Measurements from ENCODE around the gene PCDHGA5.
"Not testable (repeated sequence)": the region's sequence is repeated elsewhere in the genome, so short reads cannot be mapped to it uniquely, and the experiment has no call there.

Gene PCDHGA5

DNA sequence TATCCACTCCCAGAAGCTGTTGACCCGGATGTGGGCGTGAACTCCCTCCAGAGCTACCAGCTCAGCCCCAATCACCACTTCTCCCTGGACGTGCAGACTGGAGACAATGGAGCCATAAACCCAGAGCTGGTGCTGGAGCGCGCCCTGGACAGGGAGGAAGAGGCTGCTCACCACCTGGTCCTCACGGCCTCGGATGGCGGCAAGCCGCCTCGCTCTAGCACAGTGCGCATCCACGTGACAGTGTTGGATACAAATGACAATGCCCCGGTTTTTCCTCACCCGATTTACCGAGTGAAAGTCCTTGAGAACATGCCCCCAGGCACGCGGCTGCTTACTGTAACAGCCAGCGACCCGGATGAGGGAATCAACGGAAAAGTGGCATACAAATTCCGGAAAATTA, 29.3 kb downstream of the PCDHGA5 start:
- H3K36me3 ChIP-seq (ENCODE audit: insufficient read depth, low read length), result peaks cover 5% of the 10 kb centered on the region
- H3K4me2 ChIP-seq (ENCODE audit: low read length), result no peak overlapping the region
- no peak overlapping the region for H3K9ac ChIP-seq (ENCODE audit: low read depth, low read length)
- no peak overlapping the region for H3K4me3 ChIP-seq (ENCODE audit: low read length)
- H3K27me3 ChIP-seq (ENCODE audit: control insufficient read depth, insufficient read depth, low read length), result no peaks in the 10 kb centered on the region
- no peaks in the 10 kb centered on the region for H3K4me1 ChIP-seq (ENCODE audit: control insufficient read depth, insufficient read depth, low read length)
- peaks cover 39% of the 10 kb centered on the region for H3K9me3 ChIP-seq (replicated peaks; ENCODE audit: low read length)

DNA sequence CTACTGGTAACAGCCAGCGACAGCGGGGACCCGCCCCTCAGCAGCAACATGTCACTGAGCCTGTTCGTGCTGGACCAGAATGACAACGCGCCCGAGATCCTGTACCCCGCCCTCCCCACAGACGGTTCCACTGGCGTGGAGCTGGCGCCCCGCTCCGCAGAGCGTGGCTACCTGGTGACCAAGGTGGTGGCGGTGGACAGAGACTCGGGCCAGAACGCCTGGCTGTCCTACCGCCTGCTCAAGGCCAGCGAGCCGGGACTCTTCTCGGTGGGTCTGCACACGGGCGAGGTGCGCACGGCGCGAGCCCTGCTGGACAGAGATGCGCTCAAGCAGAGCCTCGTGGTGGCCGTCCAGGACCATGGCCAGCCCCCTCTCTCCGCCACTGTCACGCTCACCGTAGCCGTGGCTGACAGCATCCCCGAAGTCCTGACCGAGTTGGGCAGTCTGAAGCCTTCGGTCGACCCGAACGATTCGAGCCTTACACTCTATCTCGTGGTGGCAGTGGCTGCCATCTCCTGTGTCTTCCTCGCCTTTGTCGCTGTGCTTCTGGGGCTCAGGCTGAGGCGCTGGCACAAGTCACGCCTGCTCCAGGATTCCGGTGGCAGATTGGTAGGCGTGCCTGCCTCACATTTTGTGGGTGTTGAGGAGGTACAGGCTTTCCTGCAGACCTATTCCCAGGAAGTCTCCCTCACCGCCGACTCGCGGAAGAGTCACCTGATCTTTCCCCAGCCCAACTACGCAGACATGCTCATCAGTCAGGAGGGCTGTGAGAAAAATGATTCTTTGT, 30.6 kb downstream of the PCDHGA5 start:
- H3K27me3 ChIP-seq (ENCODE audit: control insufficient read depth, insufficient read depth, low read length); H3K36me3 ChIP-seq (ENCODE audit: insufficient read depth, low read length); H3K4me2 ChIP-seq (ENCODE audit: low read length); H3K4me1 ChIP-seq (ENCODE audit: control insufficient read depth, insufficient read depth, low read length); H3K9ac ChIP-seq (ENCODE audit: low read depth, low read length); H3K4me3 ChIP-seq (ENCODE audit: low read length): not testable (repeated sequence)
- peaks cover 38% of the 10 kb centered on the region for H3K9me3 ChIP-seq (replicated peaks; ENCODE audit: low read length)

DNA sequence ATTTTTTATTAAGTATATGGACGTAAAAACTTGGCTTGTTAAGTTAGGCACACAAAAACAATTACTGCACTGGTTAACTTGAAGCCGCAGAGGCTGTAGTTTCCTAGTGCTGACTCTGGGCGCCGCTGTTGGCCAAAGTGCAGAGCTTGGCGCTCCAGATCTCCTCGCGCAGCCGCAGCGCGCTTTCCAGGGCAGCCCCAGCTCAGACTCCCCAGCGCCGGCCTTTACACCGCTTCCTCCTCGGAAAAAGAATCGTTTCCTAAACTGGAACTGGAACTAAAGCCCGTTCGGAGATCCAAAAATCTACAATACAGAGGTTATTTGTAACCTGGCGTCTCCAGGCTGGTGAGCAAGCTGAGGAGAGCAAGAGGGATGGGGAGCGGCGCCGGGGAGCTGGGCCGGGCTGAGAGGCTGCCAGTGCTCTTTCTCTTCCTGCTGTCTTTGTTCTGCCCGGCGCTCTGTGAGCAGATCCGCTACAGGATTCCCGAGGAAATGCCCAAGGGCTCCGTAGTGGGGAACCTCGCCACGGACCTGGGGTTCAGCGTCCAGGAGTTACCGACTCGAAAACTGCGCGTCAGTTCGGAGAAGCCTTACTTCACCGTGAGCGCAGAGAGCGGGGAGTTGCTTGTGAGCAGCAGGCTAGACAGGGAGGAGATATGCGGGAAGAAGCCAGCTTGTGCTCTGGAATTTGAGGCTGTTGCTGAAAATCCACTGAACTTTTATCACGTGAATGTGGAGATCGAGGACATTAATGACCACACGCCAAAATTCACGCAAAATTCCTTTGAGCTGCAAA, 34.0 kb downstream of the PCDHGA5 start, which contains the start of gene PCDHGB5:
Gene PCDHGB5, plus strand, starts transcription at position 192 of the 796 bp plus-strand sequence. Its CDS starts 181 bp downstream, at position 373.
- Histone ChIP-seq H3K4me2 (ENCODE audit: low read length) (peak within 1 kb of the TSS; percentile 74), H3K9ac (ENCODE audit: low read depth, low read length) (peak within 1 kb of the TSS; percentile 62), H3K4me3 (ENCODE audit: low read length) (peak within 1 kb of the TSS; percentile 72), H3K9me3 (replicated peaks; ENCODE audit: low read length) (peaks cover 43% of the 10 kb centered on the region)
- H3K36me3 ChIP-seq (ENCODE audit: insufficient read depth, low read length); H3K4me1 ChIP-seq (ENCODE audit: control insufficient read depth, insufficient read depth, low read length); H3K27me3 ChIP-seq (ENCODE audit: control insufficient read depth, insufficient read depth, low read length): not testable (repeated sequence)

DNA sequence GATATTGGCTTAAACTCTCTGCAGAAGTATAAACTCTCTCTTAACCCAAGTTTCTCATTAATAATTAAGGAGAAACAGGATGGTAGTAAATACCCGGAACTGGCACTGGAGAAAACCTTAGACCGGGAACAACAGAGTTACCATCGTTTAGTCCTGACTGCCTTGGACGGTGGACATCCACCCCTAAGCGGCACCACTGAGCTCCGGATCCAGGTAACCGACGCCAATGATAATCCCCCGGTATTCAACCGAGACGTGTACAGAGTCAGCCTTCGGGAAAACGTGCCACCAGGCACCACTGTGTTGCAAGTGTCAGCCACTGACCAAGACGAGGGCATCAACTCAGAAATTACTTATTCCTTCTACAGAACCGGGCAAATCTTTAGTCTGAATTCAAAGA, 34.6 kb downstream of the PCDHGA5 start:
- Histone ChIP-seq H3K4me3 (ENCODE audit: low read length) (peak overlapping the region; percentile 26), H3K9me3 (replicated peaks; ENCODE audit: low read length) (peaks cover 44% of the 10 kb centered on the region), H3K4me1 (ENCODE audit: control insufficient read depth, insufficient read depth, low read length) (no peaks in the 10 kb centered on the region)

DNA sequence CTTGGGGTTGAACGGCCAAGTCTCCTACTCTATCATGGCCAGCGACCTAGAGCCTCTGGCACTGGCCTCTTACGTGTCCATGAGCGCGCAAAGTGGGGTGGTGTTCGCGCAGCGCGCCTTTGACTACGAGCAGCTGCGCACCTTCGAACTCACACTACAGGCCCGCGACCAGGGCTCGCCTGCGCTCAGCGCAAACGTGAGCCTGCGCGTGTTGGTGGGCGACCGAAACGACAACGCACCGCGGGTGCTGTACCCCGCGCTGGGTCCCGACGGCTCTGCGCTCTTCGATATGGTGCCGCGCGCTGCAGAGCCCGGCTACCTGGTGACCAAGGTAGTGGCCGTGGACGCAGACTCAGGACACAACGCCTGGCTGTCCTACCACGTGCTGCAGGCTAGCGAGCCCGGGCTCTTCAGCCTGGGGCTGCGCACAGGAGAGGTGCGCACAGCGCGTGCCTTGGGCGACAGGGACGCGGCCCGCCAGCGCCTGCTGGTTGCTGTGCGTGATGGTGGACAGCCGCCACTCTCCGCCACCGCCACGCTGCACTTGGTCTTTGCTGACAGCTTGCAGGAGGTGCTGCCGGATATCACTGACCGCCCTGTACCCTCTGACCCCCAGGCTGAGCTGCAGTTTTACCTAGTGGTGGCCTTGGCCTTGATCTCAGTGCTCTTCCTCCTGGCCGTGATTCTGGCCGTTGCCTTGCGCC, 35.7 kb downstream of the PCDHGA5 start:
- Histone ChIP-seq H3K9me3 (replicated peaks; ENCODE audit: low read length) (peaks cover 47% of the 10 kb centered on the region), H3K4me2 (ENCODE audit: low read length) (peak overlapping the region; percentile 15), H3K4me3 (ENCODE audit: low read length) (peak overlapping the region; percentile 56), H3K36me3 (ENCODE audit: insufficient read depth, low read length) (peaks cover 5% of the 10 kb centered on the region), H3K4me1 (ENCODE audit: control insufficient read depth, insufficient read depth, low read length) (no peaks in the 10 kb centered on the region), H3K27me3 (ENCODE audit: control insufficient read depth, insufficient read depth, low read length) (no peaks in the 10 kb centered on the region), H3K9ac (ENCODE audit: low read depth, low read length) (no peak overlapping the region)

More for the DNA sequence above, 34.6 kb downstream of the PCDHGA5 start:
- Histone ChIP-seq H3K9ac (ENCODE audit: low read depth, low read length) (no peak overlapping the region), H3K27me3 (ENCODE audit: control insufficient read depth, insufficient read depth, low read length) (no peaks in the 10 kb centered on the region), H3K4me2 (ENCODE audit: low read length) (peak overlapping the region; percentile 42), H3K36me3 (ENCODE audit: insufficient read depth, low read length) (peaks cover 5% of the 10 kb centered on the region)

DNA sequence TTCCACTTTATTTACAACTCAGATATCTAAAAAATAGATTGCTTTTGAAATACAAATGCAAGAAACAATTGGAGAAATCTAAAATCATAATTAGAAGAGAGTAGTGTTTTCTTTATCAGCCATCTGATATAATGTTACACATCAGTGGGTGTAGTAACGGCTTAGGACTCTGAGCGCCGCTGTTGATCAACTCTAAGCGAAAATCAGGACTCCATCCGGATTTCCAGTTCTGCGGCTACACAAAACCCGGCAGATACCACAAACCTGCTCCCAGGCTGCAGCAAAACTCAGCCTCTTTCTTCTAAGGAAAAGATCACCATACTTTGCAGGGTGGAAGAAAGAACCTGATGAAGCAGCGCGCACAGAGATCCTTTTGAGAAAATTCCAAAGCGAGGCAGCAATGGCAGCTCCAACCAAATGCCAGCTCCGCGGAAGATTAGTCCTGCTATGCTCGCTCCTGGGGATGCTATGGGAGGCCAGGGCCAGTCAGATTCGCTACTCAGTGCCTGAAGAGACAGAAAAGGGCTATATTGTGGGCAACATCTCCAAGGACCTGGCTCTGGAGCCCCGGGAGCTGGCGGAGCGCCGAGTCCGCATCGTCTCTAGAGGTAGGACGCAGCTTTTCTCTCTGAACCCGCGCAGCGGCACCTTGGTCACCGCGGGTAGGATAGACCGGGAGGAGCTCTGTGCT, 38.7 kb downstream of the PCDHGA5 start, which contains the start of gene PCDHGA9:
Gene PCDHGA9, plus strand, starts transcription at position 226 of the 691 bp plus-strand sequence. Its CDS starts 175 bp downstream, at position 401.
- Histone ChIP-seq H3K4me3 (ENCODE audit: low read length) (peak within 1 kb of the TSS; percentile 60), H3K4me2 (ENCODE audit: low read length) (peak within 1 kb of the TSS; percentile 67), H3K9ac (ENCODE audit: low read depth, low read length) (no peak within 1 kb of the TSS), H3K4me1 (ENCODE audit: control insufficient read depth, insufficient read depth, low read length) (no peaks in the 10 kb centered on the region), H3K9me3 (replicated peaks; ENCODE audit: low read length) (peaks cover 49% of the 10 kb centered on the region), H3K36me3 (ENCODE audit: insufficient read depth, low read length) (peaks cover 5% of the 10 kb centered on the region), H3K27me3 (ENCODE audit: control insufficient read depth, insufficient read depth, low read length) (no peaks in the 10 kb centered on the region)

DNA sequence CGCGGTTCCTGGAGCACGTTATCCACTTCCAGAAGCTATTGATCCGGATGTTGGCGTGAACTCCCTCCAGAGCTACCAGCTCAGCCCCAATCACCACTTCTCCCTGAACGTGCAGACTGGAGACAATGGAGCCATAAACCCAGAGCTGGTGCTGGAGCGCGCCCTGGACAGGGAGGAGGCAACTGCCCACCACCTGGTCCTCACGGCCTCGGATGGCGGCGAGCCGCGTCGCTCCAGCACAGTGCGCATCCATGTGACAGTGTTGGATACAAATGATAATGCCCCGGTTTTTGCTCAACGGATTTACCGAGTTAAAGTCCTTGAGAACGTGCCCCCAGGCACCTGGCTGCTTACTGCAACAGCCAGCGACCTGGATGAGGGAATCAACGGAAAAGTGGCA, 39.4 kb downstream of the PCDHGA5 start:
- Histone ChIP-seq H3K27me3 (ENCODE audit: control insufficient read depth, insufficient read depth, low read length) (no peaks in the 10 kb centered on the region), H3K4me3 (ENCODE audit: low read length) (peak overlapping the region; percentile 60), H3K4me2 (ENCODE audit: low read length) (no peak overlapping the region), H3K36me3 (ENCODE audit: insufficient read depth, low read length) (peaks cover 5% of the 10 kb centered on the region), H3K9me3 (replicated peaks; ENCODE audit: low read length) (peaks cover 49% of the 10 kb centered on the region), H3K9ac (ENCODE audit: low read depth, low read length) (no peak overlapping the region), H3K4me1 (ENCODE audit: control insufficient read depth, insufficient read depth, low read length) (no peaks in the 10 kb centered on the region)

DNA sequence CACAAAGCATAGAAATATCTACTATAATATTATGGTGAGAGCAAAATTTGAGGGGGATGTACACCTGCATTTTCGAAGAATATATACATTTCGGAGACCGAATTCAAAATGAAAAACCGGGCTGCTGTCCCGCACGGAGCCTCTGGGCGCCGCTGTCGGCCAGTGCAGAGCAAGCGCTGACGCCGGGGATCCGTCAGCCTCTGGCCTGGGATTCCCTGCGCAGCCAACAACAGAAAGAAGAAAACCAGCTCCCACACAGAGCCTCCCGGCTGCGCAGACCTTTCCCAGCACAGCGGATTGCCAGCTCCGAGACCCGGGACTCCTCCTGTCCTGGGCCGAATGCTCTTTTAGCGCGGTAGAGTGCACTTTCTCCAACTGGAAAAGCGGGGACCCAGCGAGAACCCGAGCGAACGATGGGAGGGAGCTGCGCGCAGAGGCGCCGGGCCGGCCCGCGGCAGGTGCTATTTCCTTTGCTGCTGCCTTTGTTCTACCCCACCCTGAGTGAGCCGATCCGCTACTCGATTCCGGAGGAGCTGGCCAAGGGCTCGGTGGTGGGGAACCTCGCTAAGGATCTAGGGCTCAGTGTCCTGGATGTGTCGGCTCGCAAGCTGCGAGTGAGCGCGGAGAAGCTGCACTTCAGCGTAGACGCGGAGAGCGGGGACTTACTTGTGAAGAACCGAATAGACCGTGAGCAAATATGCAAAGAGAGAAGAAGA, 44.0 kb downstream of the PCDHGA5 start, which contains the start of gene PCDHGB6:
Gene PCDHGB6, plus strand, starts transcription at position 232 of the 716 bp plus-strand sequence. Its CDS starts 182 bp downstream, at position 414.
- not testable (repeated sequence) for H3K4me2 ChIP-seq (ENCODE audit: low read length); H3K4me1 ChIP-seq (ENCODE audit: control insufficient read depth, insufficient read depth, low read length); H3K36me3 ChIP-seq (ENCODE audit: insufficient read depth, low read length); H3K27me3 ChIP-seq (ENCODE audit: control insufficient read depth, insufficient read depth, low read length); H3K9ac ChIP-seq (ENCODE audit: low read depth, low read length)
- Histone ChIP-seq H3K4me3 (ENCODE audit: low read length) (peak within 1 kb of the TSS; percentile 53), H3K9me3 (replicated peaks; ENCODE audit: low read length) (peaks cover 46% of the 10 kb centered on the region)

DNA sequence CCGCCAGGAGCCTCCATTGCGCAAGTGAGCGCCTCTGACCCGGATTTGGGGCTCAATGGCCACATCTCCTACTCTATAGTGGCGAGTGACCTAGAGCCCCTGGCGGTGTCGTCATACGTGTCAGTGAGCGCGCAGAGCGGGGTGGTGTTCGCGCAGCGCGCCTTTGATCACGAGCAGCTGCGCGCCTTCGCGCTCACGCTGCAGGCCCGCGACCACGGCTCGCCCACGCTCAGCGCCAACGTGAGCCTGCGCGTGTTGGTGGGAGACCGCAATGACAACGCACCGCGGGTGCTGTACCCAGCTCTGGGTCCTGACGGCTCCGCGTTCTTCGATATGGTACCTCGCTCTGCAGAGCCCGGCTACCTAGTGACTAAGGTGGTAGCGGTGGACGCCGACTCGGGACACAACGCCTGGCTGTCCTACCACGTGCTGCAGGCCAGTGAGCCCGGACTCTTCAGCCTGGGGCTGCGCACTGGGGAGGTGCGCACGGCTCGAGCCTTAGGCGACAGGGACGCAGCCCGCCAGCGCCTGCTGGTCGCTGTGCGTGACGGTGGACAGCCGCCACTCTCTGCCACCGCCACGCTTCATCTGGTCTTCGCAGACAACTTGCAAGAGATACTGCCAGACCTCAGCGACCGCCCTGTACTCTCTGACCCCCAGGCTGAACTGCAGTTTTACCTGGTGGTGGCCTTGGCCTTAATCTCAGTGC, 45.8 kb downstream of the PCDHGA5 start:
- Histone ChIP-seq H3K4me1 (ENCODE audit: control insufficient read depth, insufficient read depth, low read length) (no peaks in the 10 kb centered on the region), H3K4me3 (ENCODE audit: low read length) (no peak overlapping the region), H3K9me3 (replicated peaks; ENCODE audit: low read length) (peaks cover 45% of the 10 kb centered on the region), H3K4me2 (ENCODE audit: low read length) (no peak overlapping the region), H3K9ac (ENCODE audit: low read depth, low read length) (no peak overlapping the region), H3K27me3 (ENCODE audit: control insufficient read depth, insufficient read depth, low read length) (no peaks in the 10 kb centered on the region), H3K36me3 (ENCODE audit: insufficient read depth, low read length) (peaks cover 13% of the 10 kb centered on the region)

DNA sequence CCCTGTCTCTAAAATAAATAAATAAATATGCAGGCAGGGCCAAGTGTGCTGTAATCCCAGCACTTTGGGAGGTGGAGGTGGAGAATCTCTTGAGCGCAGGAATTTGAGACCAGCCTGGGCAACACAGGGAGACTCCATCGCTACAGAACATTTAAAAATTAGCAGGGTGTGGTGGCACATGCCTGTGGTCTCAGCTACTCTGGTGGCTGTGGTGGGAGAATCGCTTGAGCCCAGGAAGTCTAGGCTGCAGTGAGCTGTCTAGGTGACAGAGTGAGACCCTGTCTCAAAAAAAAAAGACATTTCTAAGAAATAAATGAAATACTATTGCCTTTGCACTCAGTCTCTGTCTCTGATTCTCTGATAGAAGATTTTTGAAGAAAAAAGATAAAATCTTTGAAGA, 47.6 kb downstream of the PCDHGA5 start:
- Histone ChIP-seq H3K4me2 (ENCODE audit: low read length) (no peak overlapping the region), H3K36me3 (ENCODE audit: insufficient read depth, low read length) (peaks cover 13% of the 10 kb centered on the region), H3K9me3 (replicated peaks; ENCODE audit: low read length) (peaks cover 41% of the 10 kb centered on the region), H3K9ac (ENCODE audit: low read depth, low read length) (no peak overlapping the region), H3K27me3 (ENCODE audit: control insufficient read depth, insufficient read depth, low read length) (no peaks in the 10 kb centered on the region), H3K4me1 (ENCODE audit: control insufficient read depth, insufficient read depth, low read length) (no peaks in the 10 kb centered on the region), H3K4me3 (ENCODE audit: low read length) (no peak overlapping the region)
